ENCODE data around the gene LDLRAD3. TPM values are rescaled to one million over a fixed set of nuclear protein-coding genes. Genes with fewer than 3 reads are reported as not detected.

LDLRAD3 gene
- total RNA-seq, 1 experiment from 2014 or later: 12.1 TPM

- Histone ChIP-seq H3K79me2 (ENCODE audit: insufficient read depth, low read length) (no peaks in the 10 kb centered on the region), H2BK5ac (ENCODE audit: insufficient read length, low read length) (no peak overlapping the region), H3K79me1 (ENCODE audit: insufficient read depth, low read depth, low read length, poor library complexity, severe bottlenecking) (no peaks in the 10 kb centered on the region), H3T11ph (ENCODE audit: low read length) (no peak overlapping the region), H2BK15ac (ENCODE audit: low read depth, low read length) (no peak overlapping the region), H4K8ac (replicated peaks; ENCODE audit: insufficient read length, low read depth, low read length) (no peak overlapping the region), H3K23me2 (ENCODE audit: insufficient read length, low read depth, low read length, poor library complexity, severe bottlenecking) (no peaks in the 10 kb centered on the region), H4K91ac (ENCODE audit: insufficient read length, low read depth, low read length) (no peak overlapping the region), H3K18ac (ENCODE audit: insufficient read length, low read depth, low read length) (no peak overlapping the region), H3K9me3 (ENCODE audit: control insufficient read depth, low read depth, low read length) (no peaks in the 10 kb centered on the region), H3K27me3 (ENCODE audit: insufficient read depth, low read length) (no peaks in the 10 kb centered on the region), H3K27ac (ENCODE audit: insufficient read length, low read depth, low read length) (no peak overlapping the region), H3K4me2 (ENCODE audit: insufficient read depth, insufficient read length, low read length) (no peak overlapping the region), H4K20me1 (ENCODE audit: control insufficient read depth, insufficient read depth, insufficient read length) (no peaks in the 10 kb centered on the region), H3K9ac (ENCODE audit: extremely low read depth, insufficient read length, low read length) (no peak overlapping the region), H3K14ac (ENCODE audit: insufficient read depth, low read length) (no peak overlapping the region), H2BK120ac (ENCODE audit: low read depth, low read length, poor library complexity, severe bottlenecking) (no peak overlapping the region), H2BK20ac (ENCODE audit: low read depth, low read length, poor library complexity, severe bottlenecking) (no peak overlapping the region), H3K56ac (ENCODE audit: insufficient read length, low read depth, low read length) (no peak overlapping the region), H2AK5ac (ENCODE audit: insufficient read length, low read length) (no peak overlapping the region), H2AFZ (ENCODE audit: low read length) (no peak overlapping the region), H3K4me1 (ENCODE audit: insufficient read depth, low read length) (no peaks in the 10 kb centered on the region), H3K23ac (ENCODE audit: insufficient read length, low read depth, low read length) (no peak overlapping the region), H3K4ac (ENCODE audit: low read depth, low read length) (no peak overlapping the region), H2BK12ac (ENCODE audit: insufficient read length, low read depth, low read length) (no peak overlapping the region), H4K5ac (ENCODE audit: insufficient read length, low read depth, low read length) (no peak overlapping the region)
- H3K27ac Mint-ChIP-seq: no peak overlapping the region
- no peak overlapping the region for H3K4me3 Mint-ChIP-seq
- WGBS (ENCODE audit: extremely low coverage, insufficient read length, low lambda C conversion rate): no CpG with 5 or more reads among the region's 4 CpGs
- DNase-seq: no peak
- no peaks in the 10 kb centered on the region; the same call in 1 of the 2 replicates for H3K27me3 Mint-ChIP-seq (ENCODE audit: low read depth)
- no peak for TF ChIP-seq CTCF (conservative IDR thresholded peaks at IDR 0.05)
- H3K36me3 Mint-ChIP-seq (ENCODE audit: insufficient read depth in 1 of 3, low read depth in 3 of 3): peaks cover 0 to 7% (median 3%) of the 10 kb centered on the region in 3 experiments; a peak in 1 of 7 replicates
- no peaks in the 10 kb centered on the region for H3K9me3 Mint-ChIP-seq
- H3K4me1 Mint-ChIP-seq: peaks cover 5 to 8% of the 10 kb centered on the region in 2 experiments
These were observed 296.3 kb downstream of the LDLRAD3 start for GRCh38 chr11:36240173-36240572.
